K562 (cell line): ENCODE measurements around the gene MED12. TPM values are rescaled to one million over a fixed set of nuclear protein-coding genes. Genes with fewer than 3 reads are reported as not detected.
A peak's percentile ranks its signal among the peaks of the same experiment; 100 is the strongest.

Experiments used
- ARID1B ChIP-seq: fragments of 450-650 bp; IDR thresholded peaks from 2 replicates; pipeline ENCODE4 v1.6.1; 2016; ENCODE audit warnings: antibody characterized with exemption, mild to moderate bottlenecking, inconsistent platforms
- BCOR ChIP-seq: fragments of 450-650 bp; IDR thresholded peaks from 2 replicates; pipeline ENCODE4 v1.6.1; 2016
- CAMTA2 ChIP-seq: fragments of 250-450 bp; sonication (Bioruptor Pico); conservative IDR thresholded peaks from 2 replicates; pipeline ENCODE4 v1.5.1; 2022
- CBFA2T2 ChIP-seq: fragments of 450-650 bp; conservative IDR thresholded peaks from 2 replicates; pipeline ENCODE4 v1.6.1; 2017; ENCODE audit warnings: mild to moderate bottlenecking
- CEBPG ChIP-seq, 3 experiments: fragments of 200-800 bp in 1 of 3; sonication (Bioruptor generic) in 1 of 3; sonication (generic) in 1 of 3; formaldehyde crosslinking in 1 of 3; IDR thresholded peaks in 2 of 3; conservative IDR thresholded peaks in 1 of 3; 2 replicates each; pipeline versions ENCODE4 v1.6.1 to v1.8.0; 2016 to 2022; ENCODE audit warnings: missing compliant biosample characterization in 2 of 3, missing genetic modification characterization in 2 of 3, mild to moderate bottlenecking in 1 of 3, missing genetic modification reagents in 1 of 3
- CREM ChIP-seq: IDR thresholded peaks from 2 replicates; pipeline ENCODE4 v1.6.1; 2014; ENCODE audit warnings: antibody characterized with exemption, low read depth
- DPF2 ChIP-seq: fragments of 450-650 bp; IDR thresholded peaks from 2 replicates; pipeline ENCODE4 v1.6.1; 2016
- EHMT2 ChIP-seq: fragments of 450-650 bp; IDR thresholded peaks from 2 replicates; pipeline ENCODE4 v1.6.1; 2018; ENCODE audit warnings: antibody characterized with exemption
- EP300 ChIP-seq: IDR thresholded peaks from 2 replicates; pipeline ENCODE4 v1.6.1; 2012; ENCODE audit warnings: low read length, improper control_type of control experiment
- ERF ChIP-seq: fragments of 450-650 bp; formaldehyde crosslinking; IDR thresholded peaks from 2 replicates; pipeline ENCODE4 v1.4.0; 2020; ENCODE audit warnings: mild to moderate bottlenecking, mixed read lengths
- EZH2 ChIP-seq: IDR thresholded peaks from 2 replicates; pipeline ENCODE4 v1.6.1; 2012; ENCODE audit warnings: low read depth, mild to moderate bottlenecking, inconsistent platforms, low read length, borderline replicate concordance
- FOXM1 ChIP-seq, 2 experiments: fragments of 450-650 bp in 1 of 2; sonication (generic) in 1 of 2; formaldehyde crosslinking in 1 of 2; IDR thresholded peaks; 2 replicates each; pipeline versions ENCODE4 v1.6.1 to v1.9.0; 2017 to 2022; ENCODE audit warnings: low read depth in 2 of 2, mild to moderate bottlenecking in 2 of 2, missing genetic modification reagents in 1 of 2, moderate library complexity in 1 of 2
- MAZ ChIP-seq, 2 experiments: fragments of 450-650 bp in 1 of 2; sonication (generic) in 1 of 2; formaldehyde crosslinking; IDR thresholded peaks in 1 of 2; conservative IDR thresholded peaks in 1 of 2; 2 replicates each; pipeline versions ENCODE4 v1.4.0 to v1.5.0; 2020; ENCODE audit warnings: mild to moderate bottlenecking in 1 of 2, missing genetic modification reagents in 1 of 2
- MTA1 ChIP-seq: fragments of 450-650 bp; IDR thresholded peaks from 2 replicates; pipeline ENCODE4 v1.6.1; 2017; ENCODE audit warnings: borderline replicate concordance
- MTA2 ChIP-seq: fragments of 450-650 bp; IDR thresholded peaks from 2 replicates; pipeline ENCODE4 v1.6.1; 2016; ENCODE audit warnings: low read depth
- REST ChIP-seq, 2 experiments: fragments of 450-650 bp; formaldehyde crosslinking in 1 of 2; IDR thresholded peaks; 2 replicates each; pipeline versions ENCODE4 v1.4.0 to v1.6.1; 2014 to 2020; ENCODE audit warnings: mild to moderate bottlenecking in 2 of 2, borderline replicate concordance in 1 of 2, low read depth in 1 of 2
- SMARCA4 ChIP-seq: fragments of 450-650 bp; IDR thresholded peaks from 2 replicates; pipeline ENCODE4 v1.6.1; 2016
- TCF7 ChIP-seq: sonication (generic); IDR thresholded peaks from 2 replicates; pipeline ENCODE4 v1.6.1; 2016; ENCODE audit warnings: antibody characterized with exemption, borderline replicate concordance
- ZFP30 ChIP-seq: fragments of 250-450 bp; sonication (Bioruptor Pico); IDR thresholded peaks from 2 replicates; pipeline ENCODE4 v1.8.0; 2022; ENCODE audit warnings: moderate library complexity, mild to moderate bottlenecking, inconsistent platforms, borderline replicate concordance
- ZNF224 ChIP-seq: sonication (generic); formaldehyde crosslinking; IDR thresholded peaks from 2 replicates; pipeline ENCODE4 v1.8.0; 2022; ENCODE audit warnings: mild to moderate bottlenecking, missing genetic modification reagents
- ZNF263 ChIP-seq: sonication (generic); formaldehyde crosslinking; IDR thresholded peaks from 2 replicates; pipeline ENCODE4 v1.8.0; 2022; ENCODE audit warnings: mild to moderate bottlenecking, missing genetic modification reagents, borderline replicate concordance
- ZNF583 ChIP-seq: fragments of 250-450 bp; sonication (Bioruptor Pico); IDR thresholded peaks from 2 replicates; pipeline ENCODE4 v1.4.0; 2020
- ZNF644 ChIP-seq: fragments of 200-800 bp; sonication (Bioruptor generic); IDR thresholded peaks from 2 replicates; pipeline ENCODE4 v1.6.1; 2016; ENCODE audit warnings: low read depth, missing genetic modification characterization, missing compliant biosample characterization
- polyA plus RNA-seq, 8 experiments: library from polyadenylated mRNA; depleted of rRNA in 4 of 8; stranded (reverse) in 5 of 8; unstranded in 3 of 8; fragments of >200 nt; fragmentation: Nextera tagmentation in 2 of 8; fragmentation: Illumina TruSeq in 1 of 8; extraction: Ambion mirVana in 2 of 8; extraction: Trizol in 1 of 8; gene quantifications; 2 replicates each; pipeline versions ENCODE4 v1.2.1 to v1.2.3, GENCODE V29; 2011 to 2014; ENCODE audit warnings: inconsistent platforms in 1 of 8, missing spikeins in 1 of 8
- total RNA-seq, 7 experiments: library from RNA; depleted of rRNA in 6 of 7; stranded (reverse); fragments of >200 nt in 6 of 7; fragmentation: Illumina TruSeq in 2 of 7; extraction: Trizol in 2 of 7; gene quantifications; 2 replicates each; pipeline versions ENCODE4 v1.2.1 to v1.2.3, GENCODE V29; 2011 to 2021; ENCODE audit warnings: low replicate concordance in 1 of 7

Gene MED12
- total and polyA plus RNA-seq, 9 of the 15 experiments (the other 6 are each of a cell fraction or from before 2014, with no cell fraction given): 1.6 to 49.7 (median 8.6) TPM

- 0 out of 2 replicates have a peak, but pooled peaks have one; percentile 26 for TF ChIP-seq EHMT2
- no peak for TF ChIP-seq TCF7
- TF ChIP-seq MTA2: peak; percentile 49; the same call in 1 of the 2 replicates
- TF ChIP-seq ERF (CRISPR knock-in tag): no peak
- TF ChIP-seq ZNF644 (tag): no peak
- peak; percentile 34; the same call in 1 of the 2 replicates for TF ChIP-seq FOXM1 (IDR thresholded peaks at IDR 0.05; ENCODE audit: low read depth)
- TF ChIP-seq FOXM1 (CRISPR knock-in tag; IDR thresholded peaks at IDR 0.05; ENCODE audit: low read depth): no peak
- no peak for TF ChIP-seq ZFP30 (CRISPR knock-in tag)
- no peak for TF ChIP-seq CREM
- TF ChIP-seq CAMTA2 (CRISPR knock-in tag): no peak
- TF ChIP-seq CEBPG (CRISPR knock-in tag; IDR thresholded peaks at IDR 0.05): no peak
- TF ChIP-seq CEBPG (tag; conservative IDR thresholded peaks at IDR 0.05 in 1 of 2, IDR thresholded peaks at IDR 0.05 in 1 of 2): no peak
- peak; percentile 77 for TF ChIP-seq CBFA2T2
- TF ChIP-seq ZNF263 (CRISPR knock-in tag): peak; percentile 41; the same call in 1 of the 2 replicates
- 0 out of 2 replicates have a peak, but pooled peaks have one; percentile 23 for TF ChIP-seq MTA1
- no peak for TF ChIP-seq MAZ (CRISPR knock-in tag; conservative IDR thresholded peaks at IDR 0.05 in 1 of 2, IDR thresholded peaks at IDR 0.05 in 1 of 2)
- TF ChIP-seq EP300: peak; percentile 49; the same call in 1 of the 2 replicates
- TF ChIP-seq ZNF583 (CRISPR knock-in tag): no peak
- TF ChIP-seq BCOR: peak; percentile 20; the same call in 1 of the 2 replicates
- peak; percentile 76 for TF ChIP-seq SMARCA4
- no peak for TF ChIP-seq EZH2
- peak; percentile 77 for TF ChIP-seq DPF2
- no peak for TF ChIP-seq ZNF224 (CRISPR knock-in tag)
- TF ChIP-seq ARID1B: peak; percentile 88
- 0 out of 2 replicates have a peak, but pooled peaks have one; percentile 4 for TF ChIP-seq REST (IDR thresholded peaks at IDR 0.05; ENCODE audit: borderline replicate concordance)
- no peak for TF ChIP-seq REST (CRISPR knock-in tag; IDR thresholded peaks at IDR 0.05; ENCODE audit: low read depth)
Observed at GRCh38 chrX:71095033-71095432, 23.4 kb upstream of the MED12 start (continued).
